Spleen (tissue), 7 donors: Measurements from ENCODE around the gene FADS2.

ENCODE experiments used
- CTCF ChIP-seq, 11 experiments: fragments of 200-600 bp in 7 of 11; fragments of 450-650 bp in 4 of 11; sonication (generic) in 4 of 11; IDR thresholded peaks in 8 of 11; conservative IDR thresholded peaks in 3 of 11; 1 replicate in 7 of 11; 2 replicates in 4 of 11; pipeline versions ENCODE4 v1.4.0 to v1.8.0; 2016 to 2021; ENCODE audit warnings: antibody characterized with exemption in 11 of 11, inconsistent platforms in 4 of 11, mild to moderate bottlenecking in 1 of 11
- POLR2AphosphoS5 ChIP-seq, 3 donors: sonication (generic); formaldehyde crosslinking; IDR thresholded peaks; one replicate each; pipeline ENCODE4 v1.5.1; 2017; ENCODE audit warnings: antibody characterized with exemption in 3 of 3
- donor health status: DM: no; HTN: no; CAD: no; lungs with moderate emphysema.
- donor health status: DM: no; HTN: no; CAD: no.
- donor health status: DM: no; HTN: no; CAD: no.

DNA sequence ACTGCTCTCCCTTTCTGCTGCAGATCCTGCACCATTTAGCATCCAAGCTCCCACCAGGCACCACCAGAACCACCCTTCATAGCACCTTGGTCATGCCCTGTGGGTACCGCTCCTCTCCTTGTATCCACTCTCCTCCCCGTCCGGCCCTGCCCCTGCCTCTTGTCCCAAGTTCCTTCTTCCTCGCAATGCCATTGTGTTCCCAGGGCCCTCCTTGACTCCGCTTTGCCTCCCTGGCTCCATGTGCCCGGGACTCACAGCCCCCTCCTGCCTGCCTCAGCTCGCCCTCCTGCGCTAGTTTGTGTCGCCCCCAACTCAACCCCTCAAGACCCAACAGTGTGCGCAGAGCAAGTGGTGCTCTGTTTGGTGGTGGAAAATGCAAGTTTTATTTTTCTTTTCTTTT lies 10.8 kb downstream of the FADS2 start:
- TF ChIP-seq CTCF (IDR thresholded peaks at IDR 0.05 in 8 of 11, conservative IDR thresholded peaks at IDR 0.05 in 3 of 11) (no peak), POLR2AphosphoS5 (IDR thresholded peaks at IDR 0.05) (peak in 1 of 3 donors; percentile 5)
